Measurements from ENCODE around the gene CHMP4B. TPM values are rescaled to one million over a fixed set of nuclear protein-coding genes. Genes with fewer than 3 reads are reported as not detected.

CHMP4B gene
- total RNA-seq, 3 donors from 2014 or later (not counting 1 experiment from before 2014, with no cell fraction given), result 63.7 to 74.0 (median 70.0) TPM

DNA sequence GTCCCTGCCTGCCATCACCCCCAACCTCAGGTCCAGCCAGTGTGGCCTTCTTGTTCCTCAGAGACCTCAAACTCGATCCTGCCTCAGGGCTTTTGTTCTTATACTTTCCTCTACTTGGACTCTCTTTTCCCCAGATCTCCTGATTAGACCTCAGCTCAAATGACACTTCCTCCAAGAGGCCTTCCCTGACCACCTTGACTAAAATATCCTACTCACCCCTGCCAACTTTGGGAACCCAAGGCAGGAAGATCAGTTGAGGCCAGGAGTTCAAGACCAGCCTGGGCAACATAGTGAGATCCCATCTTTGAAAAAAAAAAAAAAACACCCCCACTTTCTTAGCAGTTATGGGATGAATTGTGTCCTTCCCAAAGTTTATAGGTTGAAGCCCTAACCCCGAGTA is 73.5 kb downstream of the CHMP4B start:
- Histone ChIP-seq H3K36me3 (ENCODE audit: control insufficient read depth, insufficient read depth, low read length) (no peaks in the 10 kb centered on the region), H3K4me3 (ENCODE audit: low read length) (no peak overlapping the region), H3K9me3 (ENCODE audit: control insufficient read depth, insufficient read depth, low read length) (peaks cover 1% of the 10 kb centered on the region), H3K27ac (ENCODE audit: low read length) (no peak overlapping the region), H3K27me3 (ENCODE audit: control insufficient read depth, insufficient read depth, low read length) (no peaks in the 10 kb centered on the region), H3K4me1 (ENCODE audit: control insufficient read depth, insufficient read depth, low read length) (no peaks in the 10 kb centered on the region)
- H3K9me3 Mint-ChIP-seq, result no peaks in the 10 kb centered on the region
- no peak overlapping the region for H3K27ac Mint-ChIP-seq
- no peaks in the 10 kb centered on the region for H3K36me3 Mint-ChIP-seq
- WGBS (ENCODE audit: insufficient coverage), result 88% methylated on average over 2 of the region's 2 CpGs
- ATAC-seq, result no peak
- peaks cover 0 to 11% of the 10 kb centered on the region in 2 donors for H3K27me3 Mint-ChIP-seq (ENCODE audit: low read depth in 2 of 2)
- DNase-seq, result no peak
- no peak overlapping the region for H3K4me3 Mint-ChIP-seq
- H3K4me1 Mint-ChIP-seq, result peaks cover 5 to 6% of the 10 kb centered on the region in 2 donors
- intact Hi-C loops (cut with micrococcal nuclease), result no loop called here
- TF ChIP-seq, protein P1, sequence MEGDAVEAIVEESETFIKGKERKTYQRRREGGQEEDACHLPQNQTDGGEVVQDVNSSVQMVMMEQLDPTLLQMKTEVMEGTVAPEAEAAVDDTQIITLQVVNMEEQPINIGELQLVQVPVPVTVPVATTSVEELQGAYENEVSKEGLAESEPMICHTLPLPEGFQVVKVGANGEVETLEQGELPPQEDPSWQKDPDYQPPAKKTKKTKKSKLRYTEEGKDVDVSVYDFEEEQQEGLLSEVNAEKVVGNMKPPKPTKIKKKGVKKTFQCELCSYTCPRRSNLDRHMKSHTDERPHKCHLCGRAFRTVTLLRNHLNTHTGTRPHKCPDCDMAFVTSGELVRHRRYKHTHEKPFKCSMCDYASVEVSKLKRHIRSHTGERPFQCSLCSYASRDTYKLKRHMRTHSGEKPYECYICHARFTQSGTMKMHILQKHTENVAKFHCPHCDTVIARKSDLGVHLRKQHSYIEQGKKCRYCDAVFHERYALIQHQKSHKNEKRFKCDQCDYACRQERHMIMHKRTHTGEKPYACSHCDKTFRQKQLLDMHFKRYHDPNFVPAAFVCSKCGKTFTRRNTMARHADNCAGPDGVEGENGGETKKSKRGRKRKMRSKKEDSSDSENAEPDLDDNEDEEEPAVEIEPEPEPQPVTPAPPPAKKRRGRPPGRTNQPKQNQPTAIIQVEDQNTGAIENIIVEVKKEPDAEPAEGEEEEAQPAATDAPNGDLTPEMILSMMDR (IDR thresholded peaks at IDR 0.05), result no peak

DNA sequence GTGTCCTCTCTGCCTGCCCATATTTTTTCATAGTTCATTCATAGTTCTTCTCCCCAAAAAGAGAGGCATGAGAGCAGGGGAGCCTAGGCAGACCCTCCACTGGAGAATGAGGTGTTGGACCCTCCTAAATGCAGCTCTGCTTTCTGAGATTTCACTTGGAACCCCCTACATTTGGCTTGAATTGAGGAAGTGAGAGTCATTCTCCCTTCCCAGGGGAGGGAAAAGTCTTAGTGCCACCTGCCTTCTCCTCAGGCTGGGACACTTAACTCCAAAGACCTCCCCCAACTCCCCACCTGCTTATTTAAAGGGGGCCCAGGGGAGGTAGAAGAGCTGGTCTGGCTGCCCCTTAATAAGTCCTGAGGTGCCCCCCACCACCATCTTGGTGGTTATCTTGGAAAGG is 78.2 kb downstream of the CHMP4B start:
- Mint-ChIP-seq H3K4me1 (no peaks in the 10 kb centered on the region), H3K9me3 (no peaks in the 10 kb centered on the region), H3K27me3 (ENCODE audit: low read depth in 2 of 2) (peaks cover 4 to 11% of the 10 kb centered on the region in 2 donors), H3K36me3 (no peaks in the 10 kb centered on the region), H3K27ac (no peak overlapping the region), H3K4me3 (no peak overlapping the region)
- Histone ChIP-seq H3K4me3 (ENCODE audit: low read length) (no peak overlapping the region), H3K27me3 (ENCODE audit: control insufficient read depth, insufficient read depth, low read length) (no peaks in the 10 kb centered on the region), H3K27ac (ENCODE audit: low read length) (no peak overlapping the region), H3K9me3 (ENCODE audit: control insufficient read depth, insufficient read depth, low read length) (no peaks in the 10 kb centered on the region), H3K36me3 (ENCODE audit: control insufficient read depth, insufficient read depth, low read length) (no peaks in the 10 kb centered on the region), H3K4me1 (ENCODE audit: control insufficient read depth, insufficient read depth, low read length) (no peaks in the 10 kb centered on the region)
- DNase-seq (no peak), ATAC-seq (no peak)
- intact Hi-C loops (cut with micrococcal nuclease), result no loop called here
- TF ChIP-seq, protein P1 (IDR thresholded peaks at IDR 0.05), result no peak

DNA sequence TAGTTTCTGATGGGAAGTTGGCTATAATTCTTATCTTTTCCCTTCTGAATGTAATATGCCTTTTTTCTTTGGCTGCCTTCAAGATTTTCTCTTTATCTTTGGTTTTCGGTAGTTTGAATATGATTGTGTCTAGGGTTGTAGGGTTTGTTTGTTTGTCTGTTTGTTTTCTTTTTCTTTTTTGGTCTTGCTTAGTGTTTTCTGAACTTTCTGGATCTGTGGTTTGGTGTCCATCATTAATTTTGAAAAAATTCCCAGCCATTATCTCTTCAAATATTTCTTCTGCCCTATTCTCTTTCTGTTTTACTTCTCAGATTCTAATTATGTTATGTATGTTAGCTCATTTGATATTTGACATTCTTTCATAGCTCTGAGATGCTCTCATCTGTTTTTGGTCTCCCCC is 79.4 kb downstream of the CHMP4B start:
- Mint-ChIP-seq H3K9me3 (no peaks in the 10 kb centered on the region), H3K27ac (no peak overlapping the region), H3K27me3 (ENCODE audit: low read depth in 2 of 2) (peaks cover 4 to 17% of the 10 kb centered on the region in 2 donors), H3K4me1 (no peaks in the 10 kb centered on the region), H3K36me3 (no peaks in the 10 kb centered on the region), H3K4me3 (no peak overlapping the region)
- no CpG with 5 or more reads among the region's 1 CpG for WGBS (ENCODE audit: insufficient coverage)
- Histone ChIP-seq H3K4me3 (ENCODE audit: low read length) (no peak overlapping the region), H3K4me1 (ENCODE audit: control insufficient read depth, insufficient read depth, low read length) (no peaks in the 10 kb centered on the region), H3K27ac (ENCODE audit: low read length) (no peak overlapping the region), H3K36me3 (ENCODE audit: control insufficient read depth, insufficient read depth, low read length) (no peaks in the 10 kb centered on the region), H3K27me3 (ENCODE audit: control insufficient read depth, insufficient read depth, low read length) (no peaks in the 10 kb centered on the region), H3K9me3 (ENCODE audit: control insufficient read depth, insufficient read depth, low read length) (no peaks in the 10 kb centered on the region)
- TF ChIP-seq, protein P1 (IDR thresholded peaks at IDR 0.05), result no peak
- ATAC-seq (no peak), DNase-seq (no peak)
- intact Hi-C loops (cut with micrococcal nuclease), result no loop called here

DNA sequence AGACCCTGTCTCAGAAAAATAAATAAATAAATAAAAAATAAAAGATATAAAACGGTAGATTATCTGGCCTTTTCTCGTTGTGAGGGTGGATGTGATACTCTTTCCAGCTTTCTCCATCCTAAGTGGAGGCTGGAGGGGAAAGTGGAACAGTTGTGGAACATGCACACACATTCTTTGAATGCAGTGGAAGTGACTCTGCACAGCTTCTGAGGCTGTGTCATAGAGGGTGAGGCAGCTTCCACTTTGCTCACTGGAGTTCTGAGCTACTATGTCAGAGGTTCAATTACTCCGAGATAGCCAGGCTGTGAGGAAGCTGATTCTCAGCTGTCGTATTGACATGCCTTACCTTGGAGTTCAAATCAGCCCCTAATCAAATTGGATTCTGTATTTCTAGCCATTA is 82.2 kb downstream of the CHMP4B start:
- WGBS (ENCODE audit: insufficient coverage), result 86% methylated on average over 3 of the region's 4 CpGs
- intact Hi-C loops (cut with micrococcal nuclease), result no loop called here
- ATAC-seq (no peak), DNase-seq (no peak)
- Mint-ChIP-seq H3K27ac (no peak overlapping the region), H3K4me1 (no peaks in the 10 kb centered on the region), H3K9me3 (no peaks in the 10 kb centered on the region), H3K27me3 (ENCODE audit: low read depth in 2 of 2) (peaks cover 4 to 17% of the 10 kb centered on the region in 2 donors), H3K36me3 (no peaks in the 10 kb centered on the region), H3K4me3 (no peak overlapping the region)
- H3K4me3 ChIP-seq (ENCODE audit: low read length), result no peak overlapping the region
- H3K27ac ChIP-seq (ENCODE audit: low read length), result no peak overlapping the region
- H3K27me3 ChIP-seq (ENCODE audit: control insufficient read depth, insufficient read depth, low read length), result no peaks in the 10 kb centered on the region
- H3K36me3 ChIP-seq (ENCODE audit: control insufficient read depth, insufficient read depth, low read length), result no peaks in the 10 kb centered on the region
- H3K4me1 ChIP-seq (ENCODE audit: control insufficient read depth, insufficient read depth, low read length), result no peaks in the 10 kb centered on the region
- TF ChIP-seq, protein P1 (IDR thresholded peaks at IDR 0.05), result no peak
- no peaks in the 10 kb centered on the region for H3K9me3 ChIP-seq (ENCODE audit: control insufficient read depth, insufficient read depth, low read length)
